HTERT RPE-1 (cell line): ENCODE results near the gene TNKS1BP1.
"Not testable (repeated sequence)": the region's sequence is repeated elsewhere in the genome, so short reads cannot be mapped to it uniquely, and the experiment has no call there.

Experiments used
- in situ Hi-C: fragments of 300-500 bp; cut with MboI; formaldehyde crosslinking; loops from 4 replicates; pipeline ENCODE4 v1.14.3; 2020; ENCODE audit warnings: low sequenced_read_pairs

TNKS1BP1 gene

DNA sequence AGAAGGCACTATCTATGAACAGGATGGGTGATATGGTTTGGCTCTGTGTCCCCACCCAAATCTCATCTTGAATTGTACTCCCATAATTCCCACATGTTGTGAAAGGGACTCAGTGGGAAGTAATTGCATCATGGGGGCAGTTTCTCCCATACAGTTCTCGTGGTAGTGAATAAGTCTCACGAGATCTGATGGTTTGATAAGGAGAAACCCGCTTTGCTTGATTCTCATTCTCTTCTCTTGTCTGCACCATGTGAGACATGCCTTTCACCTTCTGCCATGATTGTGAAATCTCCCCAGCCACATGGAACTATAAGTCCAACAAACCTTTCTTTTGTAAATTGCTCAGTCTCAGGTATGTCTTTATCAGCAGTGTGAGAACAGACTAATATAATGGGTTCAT is 28.5 kb downstream of the TNKS1BP1 start:
- in situ Hi-C loops = not testable (repeated sequence)

- in situ Hi-C loops = no loop called here
Observed at GRCh38 chr11:57294225-57295131, 30.3 kb downstream of the TNKS1BP1 start.

DNA sequence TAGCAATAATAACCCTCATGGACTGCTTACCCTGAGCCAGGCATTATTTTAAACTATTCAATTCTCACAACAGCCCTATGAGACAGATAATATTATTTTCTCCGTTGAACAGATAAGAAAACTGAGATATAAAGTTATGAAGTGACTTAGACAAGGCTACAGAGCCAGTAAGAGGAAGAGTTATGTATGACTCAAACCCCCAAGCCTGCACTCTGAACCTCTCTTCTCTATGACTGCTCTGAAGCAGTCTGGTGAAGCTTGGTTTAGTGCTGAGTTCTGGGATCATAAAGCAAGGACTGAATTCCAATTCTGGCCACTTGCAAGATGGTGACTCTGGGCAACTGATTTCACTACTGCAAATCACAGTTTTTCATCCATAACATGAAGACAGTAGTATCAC is 34.5 kb downstream of the TNKS1BP1 start:
- in situ Hi-C loops = no loop called here

DNA sequence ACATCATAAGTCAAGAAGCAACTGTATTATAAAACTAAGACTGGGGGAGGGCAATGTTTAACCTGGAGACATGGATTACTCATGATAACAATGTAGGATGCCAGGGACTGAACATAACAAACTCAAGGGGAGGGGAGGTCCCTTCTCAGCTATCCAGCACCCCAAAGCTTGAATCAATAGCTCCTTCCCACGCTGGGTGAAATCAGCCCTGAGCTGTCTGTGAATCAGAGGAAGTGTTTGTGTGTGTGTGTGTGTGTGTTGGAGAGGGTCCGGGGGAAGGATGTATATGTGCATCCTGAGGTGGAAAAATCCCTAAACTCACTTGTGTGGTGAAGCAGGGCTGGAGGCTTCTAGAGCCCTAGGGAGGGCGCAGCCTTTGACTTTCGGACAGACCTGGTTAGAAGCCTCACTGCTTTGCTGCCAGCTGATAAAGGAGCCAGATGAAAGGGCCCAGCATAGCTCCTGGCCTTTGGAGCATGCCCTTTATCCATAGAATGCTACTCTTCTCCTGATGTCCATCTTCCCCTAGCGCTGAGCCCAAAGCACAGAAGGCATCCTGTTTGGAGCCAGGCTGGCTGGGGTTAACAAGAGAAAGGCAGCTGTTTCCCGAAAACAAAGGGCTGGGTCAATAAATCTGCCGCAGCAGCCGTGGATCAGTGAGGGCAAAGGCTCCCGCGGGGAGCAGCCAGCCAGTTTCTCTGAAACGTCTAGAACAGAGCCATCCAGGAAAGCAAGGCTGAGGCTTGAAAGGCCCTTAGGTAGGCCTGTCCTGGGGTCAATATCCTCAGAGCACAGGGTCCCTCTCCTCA is 35.8 kb downstream of the TNKS1BP1 start:
- in situ Hi-C loops = no loop called here

- in situ Hi-C loops = no loop called here
Observed at GRCh38 chr11:57287884-57288283, 36.9 kb downstream of the TNKS1BP1 start.

DNA sequence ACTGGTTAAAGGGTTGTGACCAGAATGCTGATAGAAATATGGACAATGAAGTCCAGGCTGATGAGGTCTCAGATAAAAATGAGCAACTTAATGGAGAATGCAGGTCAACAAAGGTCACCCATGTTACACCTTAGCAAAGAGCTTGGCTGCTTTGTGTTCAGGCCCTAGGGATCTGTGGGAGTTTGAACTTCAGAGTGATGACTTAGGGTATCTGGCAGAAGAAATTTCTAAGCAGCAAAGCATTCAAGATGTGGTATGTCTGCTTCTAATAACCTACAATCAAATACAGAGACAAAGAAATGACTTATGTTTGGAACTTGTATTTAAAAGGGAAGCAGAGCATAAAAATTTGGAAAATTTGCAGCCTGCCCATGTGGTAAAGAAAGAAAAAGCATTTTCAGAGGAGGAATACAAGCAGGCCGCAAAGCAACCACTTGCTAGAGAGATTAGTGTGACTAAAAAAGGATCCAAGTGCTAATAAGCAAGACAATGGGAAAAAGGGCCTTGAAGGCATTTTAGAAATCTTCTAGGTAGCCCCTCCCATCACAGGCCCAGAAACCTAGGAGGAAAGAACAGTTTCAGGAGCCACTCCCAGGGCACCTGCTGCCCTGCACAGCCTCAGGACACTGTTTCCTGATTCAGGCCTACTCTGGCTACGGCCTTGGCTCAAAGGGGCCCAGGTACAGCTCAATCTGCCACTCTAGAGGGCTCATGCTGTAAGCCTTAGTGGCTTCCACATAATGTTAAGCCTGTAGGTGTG is 41.3 kb downstream of the TNKS1BP1 start:
- in situ Hi-C loops = no loop called here

DNA sequence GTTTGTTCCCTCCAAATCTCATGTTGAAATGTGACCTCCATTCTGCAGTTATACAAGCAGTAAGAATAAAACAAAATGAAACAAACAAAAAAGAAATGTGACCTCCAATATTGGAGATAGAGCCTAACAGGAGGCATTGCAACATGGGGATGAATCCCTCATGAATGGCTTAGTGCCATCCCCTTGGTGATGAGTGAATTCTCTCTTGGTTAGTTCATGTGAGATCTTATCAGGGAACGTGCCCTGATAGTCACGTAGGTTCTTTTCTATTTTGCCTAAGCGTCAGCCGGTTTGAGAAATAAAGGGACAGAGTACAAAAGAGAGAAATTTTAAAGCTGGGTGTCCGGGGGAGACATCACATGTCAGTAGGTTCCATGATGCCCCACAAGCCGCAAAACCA is 43.2 kb downstream of the TNKS1BP1 start:
- in situ Hi-C loops = not testable (repeated sequence)

DNA sequence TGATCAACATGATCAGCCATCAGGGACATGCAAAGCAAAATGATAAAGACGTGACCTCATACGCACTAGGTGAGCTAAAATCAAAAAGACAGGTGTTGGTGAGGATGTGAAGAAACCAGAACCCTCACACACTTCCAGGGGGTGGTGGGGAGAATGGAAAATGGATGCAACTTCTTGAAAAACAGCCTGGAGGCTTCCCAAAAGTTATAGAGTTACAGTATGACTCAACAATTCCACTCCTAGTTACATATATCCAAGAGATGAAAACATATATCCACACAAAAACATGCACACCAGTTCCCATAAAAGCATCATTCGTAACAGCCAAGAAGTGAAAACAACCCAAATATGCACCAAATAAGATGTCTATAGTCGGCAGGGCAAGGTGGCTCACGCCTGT is 45.6 kb downstream of the TNKS1BP1 start:
- in situ Hi-C loops = no loop called here

DNA sequence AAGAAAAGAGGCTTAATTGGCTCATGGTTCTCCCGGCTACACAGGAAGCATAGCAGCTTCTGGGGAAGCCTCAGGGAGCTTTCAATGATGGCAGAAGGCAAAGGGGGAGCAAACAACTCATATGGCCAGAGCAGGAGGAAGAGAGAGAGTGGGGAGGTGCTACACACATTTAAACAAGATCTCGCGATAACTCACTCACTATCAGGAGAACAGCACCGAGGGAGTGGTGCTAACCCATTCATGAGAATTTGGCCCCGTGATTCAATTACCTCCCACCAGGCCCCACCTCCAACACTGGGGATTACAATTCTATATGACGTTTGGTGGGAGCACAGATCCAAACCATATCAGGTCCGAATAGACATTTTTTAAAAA is 46.0 kb downstream of the TNKS1BP1 start:
- in situ Hi-C loops = no loop called here

- in situ Hi-C loops = no loop called here
Observed at GRCh38 chr11:57277845-57278720, 46.7 kb downstream of the TNKS1BP1 start.

GRCh38 chr11:57276971-57277675 is 47.6 kb downstream of the TNKS1BP1 start:
- in situ Hi-C loops = no loop called here

- in situ Hi-C loops = no loop called here
Observed at GRCh38 chr11:57276169-57276970, 48.4 kb downstream of the TNKS1BP1 start.

- in situ Hi-C loops = no loop called here
Observed at GRCh38 chr11:57275582-57275981, 49.2 kb downstream of the TNKS1BP1 start.

- in situ Hi-C loops = no loop called here
Observed at GRCh38 chr11:57274904-57275498, 49.8 kb downstream of the TNKS1BP1 start.

GRCh38 chr11:57273448-57274058 is 51.2 kb downstream of the TNKS1BP1 start:
- in situ Hi-C loops = no loop called here

- in situ Hi-C loops = no loop called here
Observed at GRCh38 chr11:57269571-57270021, 55.2 kb downstream of the TNKS1BP1 start.

GRCh38 chr11:57266157-57266556 is 58.6 kb downstream of the TNKS1BP1 start:
- in situ Hi-C loops = no loop called here

GRCh38 chr11:57263351-57263750 is 61.4 kb downstream of the TNKS1BP1 start:
- in situ Hi-C loops = no loop called here
